SK-N-SH treated with all-trans-retinoic acid at 6 μM for 48 hours (cell line): Measurements from ENCODE around the gene FBXO48.

Experiments used
- PPARA ChIP-seq: fragments of 250-450 bp; sonication (Bioruptor Pico); IDR thresholded peaks from 2 replicates; pipeline ENCODE4 v1.5.0; 2020; ENCODE audit warnings: mild to moderate bottlenecking, borderline replicate concordance
- TOX ChIP-seq: fragments of 250-450 bp; sonication (Bioruptor Pico); IDR thresholded peaks from 2 replicates; pipeline ENCODE4 v1.8.0; 2021; ENCODE audit warnings: mild to moderate bottlenecking, moderate library complexity, borderline replicate concordance
- ZC3H10 ChIP-seq: fragments of 250-450 bp; sonication (Bioruptor Pico); IDR thresholded peaks from 2 replicates; pipeline ENCODE4 v1.5.1; 2021; ENCODE audit warnings: mild to moderate bottlenecking, moderate library complexity
- ZFP3 ChIP-seq: fragments of 250-450 bp; sonication (Bioruptor Pico); IDR thresholded peaks from 2 replicates; pipeline ENCODE4 v1.5.0; 2020; ENCODE audit warnings: mild to moderate bottlenecking, moderate library complexity
- TF ChIP-seq, protein P1 (sequence below): fragments of 250-450 bp; sonication (Bioruptor Pico); IDR thresholded peaks from 2 replicates; pipeline ENCODE4 v1.5.1; 2020; ENCODE audit warnings: low read depth, mild to moderate bottlenecking, moderate library complexity

DNA sequence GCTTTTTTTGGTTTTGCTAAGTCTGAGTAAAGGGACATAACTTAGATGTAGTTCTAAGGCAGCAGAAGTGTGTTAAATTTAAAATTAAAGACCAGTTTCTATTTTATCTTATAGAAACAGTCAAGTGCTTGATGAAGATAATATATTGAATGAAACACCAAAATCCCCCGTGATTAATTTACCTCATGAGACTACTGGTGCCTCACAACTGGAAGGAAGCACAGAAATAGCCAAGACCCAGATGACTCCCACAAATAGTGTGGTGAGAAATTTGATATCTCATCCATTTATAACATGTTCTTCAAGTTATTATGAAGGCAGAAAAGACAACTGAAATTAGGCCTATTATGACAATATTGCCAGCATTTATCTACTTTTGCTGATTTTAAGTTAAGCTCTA, 45.9 kb upstream of the FBXO48 start:
- TF ChIP-seq TOX (CRISPR knock-in tag) = no peak
- no peak for TF ChIP-seq PPARA (CRISPR knock-in tag)
- TF ChIP-seq, protein P1, sequence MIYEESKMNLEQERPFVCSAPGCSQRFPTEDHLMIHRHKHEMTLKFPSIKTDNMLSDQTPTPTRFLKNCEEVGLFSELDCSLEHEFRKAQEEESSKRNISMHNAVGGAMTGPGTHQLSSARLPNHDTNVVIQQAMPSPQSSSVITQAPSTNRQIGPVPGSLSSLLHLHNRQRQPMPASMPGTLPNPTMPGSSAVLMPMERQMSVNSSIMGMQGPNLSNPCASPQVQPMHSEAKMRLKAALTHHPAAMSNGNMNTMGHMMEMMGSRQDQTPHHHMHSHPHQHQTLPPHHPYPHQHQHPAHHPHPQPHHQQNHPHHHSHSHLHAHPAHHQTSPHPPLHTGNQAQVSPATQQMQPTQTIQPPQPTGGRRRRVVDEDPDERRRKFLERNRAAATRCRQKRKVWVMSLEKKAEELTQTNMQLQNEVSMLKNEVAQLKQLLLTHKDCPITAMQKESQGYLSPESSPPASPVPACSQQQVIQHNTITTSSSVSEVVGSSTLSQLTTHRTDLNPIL = no peak
- TF ChIP-seq ZC3H10 (CRISPR knock-in tag) = no peak
- no peak for TF ChIP-seq ZFP3
